GM23338 (cell line): ENCODE data around the gene COMMD2. TPM values are rescaled to one million over a fixed set of nuclear protein-coding genes. Genes with fewer than 3 reads are reported as not detected.
A peak's percentile ranks its signal among the peaks of the same experiment; 100 is the strongest.

Experiments
- ATAC-seq: fragments of 200-7000 bp; cut with Tn5 transposase; 3 replicates; pipeline ENCODE4 v1.9.1; 2020
- DNase-seq: peaks from one replicate; pipeline ENCODE4 v3.0.0-alpha.2; 2015; ENCODE audit warnings: low spot score
- H2AFZ ChIP-seq: fragments of 200-600 bp; sonication (generic); 2 replicates; pipeline ENCODE4 v1.8.0; 2016; ENCODE audit warnings: antibody characterized with exemption, mild to moderate bottlenecking, moderate library complexity
- H3F3A ChIP-seq: fragments of 200-600 bp; sonication (generic); replicated peaks from 2 replicates; pipeline ENCODE4 v1.8.0; 2017; ENCODE audit warnings: antibody characterized with exemption, mixed run types, low read depth
- H3K27ac ChIP-seq: fragments of 200-600 bp; sonication (generic); 2 replicates; pipeline ENCODE4 v1.6.1; 2016; ENCODE audit warnings: low read depth
- H3K27me3 ChIP-seq: fragments of 200-600 bp; sonication (generic); 2 replicates; pipeline ENCODE4 v1.8.0; 2016; ENCODE audit warnings: mild to moderate bottlenecking, mixed run types, moderate library complexity; ENCODE audit not compliant: insufficient read depth
- H3K36me3 ChIP-seq: fragments of 200-600 bp; sonication (generic); 2 replicates; pipeline ENCODE4 v1.8.0; 2016; ENCODE audit warnings: mild to moderate bottlenecking; ENCODE audit not compliant: insufficient read depth
- H3K4me1 ChIP-seq: fragments of 200-600 bp; sonication (generic); 2 replicates; pipeline ENCODE4 v1.8.0; 2016; ENCODE audit warnings: mild to moderate bottlenecking, moderate library complexity; ENCODE audit not compliant: insufficient read depth
- H3K4me2 ChIP-seq: fragments of 200-600 bp; sonication (generic); 2 replicates; pipeline ENCODE4 v1.7.1; 2017; ENCODE audit warnings: mixed run types
- H3K4me3 ChIP-seq: fragments of 200-600 bp; sonication (generic); 2 replicates; pipeline ENCODE4 v1.6.1; 2016; ENCODE audit warnings: mixed run types
- H3K79me2 ChIP-seq: fragments of 200-600 bp; sonication (generic); replicated peaks from 2 replicates; pipeline ENCODE4 v1.8.0; 2017; ENCODE audit warnings: mild to moderate bottlenecking; ENCODE audit not compliant: insufficient read depth
- H3K9me2 ChIP-seq: fragments of 200-600 bp; sonication (generic); 2 replicates; pipeline ENCODE4 v1.8.0; 2017; ENCODE audit not compliant: insufficient read depth
- H4K20me1 ChIP-seq: fragments of 200-600 bp; sonication (generic); replicated peaks from 2 replicates; pipeline ENCODE4 v1.8.0; 2017; ENCODE audit warnings: mild to moderate bottlenecking; ENCODE audit not compliant: insufficient read depth
- H3K27ac Mint-ChIP-seq: 2 replicates; pipeline ENCODE4 v1.8.0; 2020; ENCODE audit warnings: inconsistent platforms, mild to moderate bottlenecking, moderate library complexity, mixed read lengths
- H3K27me3 Mint-ChIP-seq: 3 replicates; pipeline ENCODE4 v1.8.0; 2022; ENCODE audit warnings: low read depth, mild to moderate bottlenecking, moderate library complexity, mixed read lengths, inconsistent platforms; ENCODE audit not compliant: insufficient read depth, poor library complexity
- H3K36me3 Mint-ChIP-seq: 3 replicates; pipeline ENCODE4 v1.8.0; 2021; ENCODE audit warnings: low read depth, mild to moderate bottlenecking, inconsistent platforms, moderate library complexity, mixed read lengths
- H3K4me1 Mint-ChIP-seq: 3 replicates; pipeline ENCODE4 v1.8.0; 2020; ENCODE audit warnings: mild to moderate bottlenecking, inconsistent platforms, mixed read lengths
- H3K4me3 Mint-ChIP-seq: 3 replicates; pipeline ENCODE4 v1.8.0; 2021; ENCODE audit warnings: moderate library complexity, mild to moderate bottlenecking, inconsistent platforms, mixed read lengths
- H3K9me3 Mint-ChIP-seq: 3 replicates; pipeline ENCODE4 v1.8.0; 2020; ENCODE audit warnings: moderate library complexity, mild to moderate bottlenecking, inconsistent platforms, mixed read lengths
- CREB1 ChIP-seq: fragments of 250-450 bp; sonication (Bioruptor Pico); IDR thresholded peaks from 2 replicates; pipeline ENCODE4 v1.5.0; 2020; ENCODE audit warnings: low read depth, mild to moderate bottlenecking, moderate library complexity
- CTCF ChIP-seq, 2 experiments: fragments of 200-600 bp in 1 of 2; sonication (generic) in 1 of 2; conservative IDR thresholded peaks; 2 replicates each; pipeline versions ENCODE4 v1.5.1 to v1.6.1; 2016 to 2017; ENCODE audit warnings: antibody characterized with exemption in 2 of 2, low read depth in 2 of 2, mild to moderate bottlenecking in 2 of 2, moderate library complexity in 1 of 2
- ETS1 ChIP-seq: IDR thresholded peaks from 2 replicates; pipeline ENCODE4 v1.6.1; 2016; ENCODE audit warnings: antibody characterized with exemption
- EZH2phosphoT487 ChIP-seq: fragments of 200-600 bp; sonication (generic); IDR thresholded peaks from one replicate; pipeline ENCODE4 v1.8.1; 2018; ENCODE audit warnings: antibody characterized with exemption; ENCODE audit not compliant: unreplicated experiment
- JUNB ChIP-seq: IDR thresholded peaks from one replicate; pipeline ENCODE4 v1.6.1; 2016; ENCODE audit warnings: antibody characterized with exemption; ENCODE audit not compliant: unreplicated experiment
- NANOG ChIP-seq: IDR thresholded peaks from 2 replicates; pipeline ENCODE4 v1.6.1; 2016; ENCODE audit warnings: antibody characterized with exemption, borderline replicate concordance
- REST ChIP-seq: IDR thresholded peaks from one replicate; pipeline ENCODE4 v1.6.1; 2018; ENCODE audit warnings: antibody characterized with exemption; ENCODE audit not compliant: unreplicated experiment
- STAT1 ChIP-seq: IDR thresholded peaks from one replicate; pipeline ENCODE4 v1.6.1; 2016; ENCODE audit warnings: antibody characterized with exemption; ENCODE audit not compliant: unreplicated experiment
- ZNF114 ChIP-seq: fragments of 250-450 bp; sonication (Bioruptor Pico); IDR thresholded peaks from 2 replicates; pipeline ENCODE4 v1.5.0; 2020; ENCODE audit warnings: mild to moderate bottlenecking, moderate library complexity
- ZNF331 ChIP-seq: fragments of 250-450 bp; sonication (Bioruptor Pico); IDR thresholded peaks from 2 replicates; pipeline ENCODE4 v1.5.0; 2020; ENCODE audit warnings: low read depth, mild to moderate bottlenecking, moderate library complexity
- polyA plus RNA-seq: library from polyadenylated mRNA; unstranded; fragments of >200 nt; fragmentation: Nextera tagmentation; extraction: Ambion mirVana; gene quantifications from 2 replicates; pipeline ENCODE4 v1.2.1, GENCODE V29; 2016
- total RNA-seq: library from RNA; depleted of rRNA; stranded (reverse); fragments of >200 nt; shearing (Covaris generic); gene quantifications from 2 replicates; pipeline ENCODE4 v1.2.3, GENCODE V29; 2014

The COMMD2 gene
- total and polyA plus RNA-seq, 2 experiments from 2014 or later: 55.5 to 61.1 TPM

GRCh38 chr3:149764302-149764701 is 12.0 kb upstream of the COMMD2 start:
- TF ChIP-seq CREB1 (CRISPR knock-in tag) (no peak), CTCF (conservative IDR thresholded peaks at IDR 0.05; ENCODE audit: low read depth in 2 of 2) (peak in 1 of 2 experiments; percentile 30; a peak in 1 of 4 replicates)
- Histone ChIP-seq H3K4me1 (no peaks in the 10 kb centered on the region), H3K27ac (no peak overlapping the region), H3K79me2 (no peaks in the 10 kb centered on the region), H3F3A (no peaks in the 10 kb centered on the region), H3K36me3 (no peaks in the 10 kb centered on the region), H4K20me1 (no peaks in the 10 kb centered on the region), H3K27me3 (no peaks in the 10 kb centered on the region), H3K4me3 (no peak overlapping the region), H3K9me2 (no peaks in the 10 kb centered on the region), H3K4me2 (no peak overlapping the region), H2AFZ (peak overlapping the region; percentile 40; the same call in 1 of the 2 replicates)
- no peaks in the 10 kb centered on the region for H3K36me3 Mint-ChIP-seq
- ATAC-seq (peak; percentile 33; the same call in 1 of the 3 replicates), DNase-seq (peak; percentile 11)
- no peaks in the 10 kb centered on the region for H3K9me3 Mint-ChIP-seq
- peaks cover 3% of the 10 kb centered on the region for H3K27me3 Mint-ChIP-seq
- no peak overlapping the region for H3K4me3 Mint-ChIP-seq
- peaks cover 2% of the 10 kb centered on the region; the same call in 2 of the 3 replicates for H3K4me1 Mint-ChIP-seq
- H3K27ac Mint-ChIP-seq: no peak overlapping the region

GRCh38 chr3:149763565-149764195 is 11.4 kb upstream of the COMMD2 start:
- no peaks in the 10 kb centered on the region for H3K9me2 ChIP-seq
- H3F3A ChIP-seq: no peaks in the 10 kb centered on the region
- no peaks in the 10 kb centered on the region for H3K9me3 Mint-ChIP-seq
- H3K4me3 Mint-ChIP-seq: no peak overlapping the region
- no peak overlapping the region for H3K27ac Mint-ChIP-seq
- no peaks in the 10 kb centered on the region for H3K27me3 ChIP-seq
- H3K4me1 ChIP-seq: no peaks in the 10 kb centered on the region
- no peaks in the 10 kb centered on the region for H3K36me3 Mint-ChIP-seq
- H3K27ac ChIP-seq: no peak overlapping the region
- no peak for TF ChIP-seq ZNF114
- no peaks in the 10 kb centered on the region for H3K36me3 ChIP-seq
- H4K20me1 ChIP-seq: no peaks in the 10 kb centered on the region
- no peak overlapping the region for H3K4me2 ChIP-seq
- peaks cover 3% of the 10 kb centered on the region for H3K27me3 Mint-ChIP-seq
- no peaks in the 10 kb centered on the region for H3K79me2 ChIP-seq
- no peak overlapping the region for H3K4me3 ChIP-seq
- DNase-seq: no peak
- H3K4me1 Mint-ChIP-seq: peaks cover 2% of the 10 kb centered on the region; the same call in 2 of the 3 replicates
- ATAC-seq: no peak
- peak overlapping the region; percentile 40; the same call in 1 of the 2 replicates for H2AFZ ChIP-seq

- Histone ChIP-seq H3F3A (no peaks in the 10 kb centered on the region), H3K27ac (no peak overlapping the region), H3K9me2 (no peaks in the 10 kb centered on the region), H3K27me3 (no peaks in the 10 kb centered on the region), H3K4me2 (no peak overlapping the region), H3K79me2 (peaks cover 11% of the 10 kb centered on the region), H3K36me3 (peaks cover 14% of the 10 kb centered on the region), H4K20me1 (no peaks in the 10 kb centered on the region), H3K4me3 (no peak overlapping the region), H3K4me1 (no peaks in the 10 kb centered on the region), H2AFZ (peak overlapping the region; percentile 83; the same call in 1 of the 2 replicates)
- DNase-seq (no peak), ATAC-seq (no peak)
- Mint-ChIP-seq H3K4me3 (no peak overlapping the region), H3K36me3 (peaks cover 17% of the 10 kb centered on the region), H3K27ac (no peak overlapping the region), H3K4me1 (peaks cover 11% of the 10 kb centered on the region; the same call in 2 of the 3 replicates), H3K9me3 (no peaks in the 10 kb centered on the region), H3K27me3 (no peaks in the 10 kb centered on the region)
- TF ChIP-seq CTCF (conservative IDR thresholded peaks at IDR 0.05; ENCODE audit: low read depth in 2 of 2) (no peak), ZNF114 (no peak), NANOG (no peak), JUNB (no peak), ZNF331 (no peak), REST (no peak), STAT1 (no peak), EZH2phosphoT487 (no peak), ETS1 (no peak)
Observed at GRCh38 chr3:149753717-149754116, 1.4 kb upstream of the COMMD2 start.
